WTC11 (cell line): ENCODE data around the gene EVX1. TPM values are rescaled to one million over a fixed set of nuclear protein-coding genes. Genes with fewer than 3 reads are reported as not detected.

Experiments used
- ATAC-seq: fragments of 200-7000 bp; cut with Tn5 transposase; 2 replicates; pipeline ENCODE4 v1.10.0; 2021; ENCODE audit warnings: mild to moderate bottlenecking, moderate library complexity
- CTCF ChIA-PET: fragments of 300-600 bp; sonication (Branson Sonifier 250); formaldehyde crosslinking; loops from one replicate; lab custom pipeline; 2021; ENCODE audit warnings: antibody characterized with exemption; lab: Charles Lee
- POLR2A ChIA-PET: fragments of 350-600 bp; sonication (Branson Sonifier 250); formaldehyde crosslinking; loops from one replicate; lab custom pipeline; 2021; ENCODE audit warnings: antibody characterized with exemption; lab: Charles Lee
- DNase-seq: peaks from one replicate; pipeline ENCODE4 v3.0.0; 2021; ENCODE audit warnings: low spot score
- H3K27ac Mint-ChIP-seq: 2 replicates; pipeline ENCODE4 v1.8.0; 2021; ENCODE audit warnings: mixed read lengths
- H3K27me3 Mint-ChIP-seq: 2 replicates; pipeline ENCODE4 v1.8.0; 2021; ENCODE audit warnings: low read depth, mild to moderate bottlenecking, moderate library complexity, mixed read lengths
- H3K36me3 Mint-ChIP-seq: 2 replicates; pipeline ENCODE4 v1.8.0; 2021; ENCODE audit warnings: mixed read lengths
- H3K4me1 Mint-ChIP-seq: 2 replicates; pipeline ENCODE4 v1.8.0; 2022; ENCODE audit warnings: mixed read lengths
- H3K4me3 Mint-ChIP-seq: 2 replicates; pipeline ENCODE4 v1.8.0; 2021; ENCODE audit warnings: mild to moderate bottlenecking, moderate library complexity, mixed read lengths
- H3K9me3 Mint-ChIP-seq: 2 replicates; pipeline ENCODE4 v1.8.0; 2021; ENCODE audit warnings: mixed read lengths
- ATF6 ChIP-seq: sonication (generic); formaldehyde crosslinking; IDR thresholded peaks from 2 replicates; pipeline ENCODE4 v1.8.1; 2023; ENCODE audit warnings: mild to moderate bottlenecking, missing genetic modification reagents
- E2F5 ChIP-seq: sonication (generic); formaldehyde crosslinking; IDR thresholded peaks from 2 replicates; pipeline ENCODE4 v1.8.1; 2022; ENCODE audit warnings: mild to moderate bottlenecking, moderate library complexity, missing genetic modification reagents
- GTF2I ChIP-seq: fragments of 250-450 bp; sonication (Bioruptor Pico); conservative IDR thresholded peaks from 2 replicates; pipeline ENCODE4 v1.4.0; 2021; ENCODE audit warnings: mild to moderate bottlenecking
- JUN ChIP-seq: sonication (generic); formaldehyde crosslinking; IDR thresholded peaks from 2 replicates; pipeline ENCODE4 v1.8.0; 2023; ENCODE audit warnings: mild to moderate bottlenecking, missing genetic modification reagents
- KAT7 ChIP-seq: sonication (generic); formaldehyde crosslinking; IDR thresholded peaks from 2 replicates; pipeline ENCODE4 v1.8.1; 2023; ENCODE audit warnings: missing genetic modification reagents, mild to moderate bottlenecking, borderline replicate concordance
- NR1H2 ChIP-seq: sonication (generic); formaldehyde crosslinking; IDR thresholded peaks from 2 replicates; pipeline ENCODE4 v1.9.0; 2021; ENCODE audit warnings: mild to moderate bottlenecking, moderate library complexity, missing genetic modification reagents
- NR3C1 ChIP-seq: sonication (generic); formaldehyde crosslinking; conservative IDR thresholded peaks from 2 replicates; pipeline ENCODE4 v1.8.1; 2023; ENCODE audit warnings: low read depth, mild to moderate bottlenecking, missing genetic modification reagents
- SMAD3 ChIP-seq: sonication (generic); formaldehyde crosslinking; IDR thresholded peaks from 2 replicates; pipeline ENCODE4 v1.8.0; 2022; ENCODE audit warnings: missing genetic modification reagents, mild to moderate bottlenecking, borderline replicate concordance
- STAT6 ChIP-seq: sonication (generic); formaldehyde crosslinking; conservative IDR thresholded peaks from 2 replicates; pipeline ENCODE4 v1.8.1; 2023; ENCODE audit warnings: mild to moderate bottlenecking, low read depth, missing genetic modification reagents, moderate library complexity
- TEAD1 ChIP-seq: sonication (generic); formaldehyde crosslinking; IDR thresholded peaks from 2 replicates; pipeline ENCODE4 v1.8.0; 2022; ENCODE audit warnings: mild to moderate bottlenecking, missing genetic modification reagents
- USF2 ChIP-seq: sonication (generic); formaldehyde crosslinking; IDR thresholded peaks from 2 replicates; pipeline ENCODE4 v1.8.1; 2023; ENCODE audit warnings: mild to moderate bottlenecking, missing genetic modification reagents, moderate library complexity
- ZNF281 ChIP-seq: sonication (generic); formaldehyde crosslinking; IDR thresholded peaks from 2 replicates; pipeline ENCODE4 v1.8.0; 2023; ENCODE audit warnings: mild to moderate bottlenecking, missing genetic modification reagents
- ZNF423 ChIP-seq: fragments of 250-450 bp; sonication (Bioruptor Pico); IDR thresholded peaks from 2 replicates; pipeline ENCODE4 v2.1.2; 2022; ENCODE audit warnings: mild to moderate bottlenecking, moderate library complexity
- total RNA-seq: library from RNA; stranded (reverse); gene quantifications from 3 replicates; pipeline ENCODE4 v1.2.3, GENCODE V29; 2021

The EVX1 gene
- total RNA-seq, 1 experiment from 2014 or later, result not detected

- peak overlapping the region; percentile 66 for H3K4me3 Mint-ChIP-seq
- peak; percentile 76; the same call in 1 of the 2 replicates for TF ChIP-seq ZNF423 (CRISPR knock-in tag)
- TF ChIP-seq E2F5 (CRISPR knock-in tag), result 0 out of 2 replicates have a peak, but pooled peaks have one; percentile 32
- no peak for TF ChIP-seq STAT6
- TF ChIP-seq, all 79 proteins: peak for 2
- Mint-ChIP-seq H3K27ac (no peak overlapping the region), H3K27me3 (peaks cover 100% of the 10 kb centered on the region), H3K9me3 (no peaks in the 10 kb centered on the region), H3K4me1 (peaks cover 23% of the 10 kb centered on the region), H3K36me3 (no peaks in the 10 kb centered on the region)
- ATAC-seq (peak; percentile 81), DNase-seq (peak; percentile 58)
- CTCF ChIA-PET, result interaction anchor here (0.9 to 2.0 kb wide), 8 partner anchors 10 to 381 kb away, joined by 3 to 8 read pairs (median 4); partner anchors contain the start of genes EVX1 and HOXA13
- POLR2A ChIA-PET, result no interaction called here
Measured at GRCh38 chr7:27224983-27225934, 17.3 kb upstream of the EVX1 start.

GRCh38 chr7:27229448-27229847, 13.2 kb upstream of the EVX1 start:
- ATAC-seq (no peak), DNase-seq (no peak)
- peaks cover 5% of the 10 kb centered on the region for H3K4me1 Mint-ChIP-seq
- POLR2A ChIA-PET, result no interaction called here
- no peaks in the 10 kb centered on the region for H3K36me3 Mint-ChIP-seq
- no peak for TF ChIP-seq ATF6
- TF ChIP-seq, all 79 proteins: peak for 0
- Mint-ChIP-seq H3K27me3 (peaks cover 98% of the 10 kb centered on the region), H3K9me3 (no peaks in the 10 kb centered on the region), H3K27ac (no peak overlapping the region), H3K4me3 (no peak overlapping the region)
- CTCF ChIA-PET, result interaction anchor here (1.1 kb wide), 1 partner anchor 33 kb away, joined by 3 read pairs; no protein-coding TSS in a partner anchor

GRCh38 chr7:27235387-27236311, 7.0 kb upstream of the EVX1 start:
- peaks cover 22% of the 10 kb centered on the region for H3K4me1 Mint-ChIP-seq
- CTCF ChIA-PET, result interaction anchor here (0.5 to 2.5 kb wide), 20 partner anchors 8 to 826 kb away, joined by 3 to 22 read pairs (median 3); partner anchors contain the start of gene HIBADH
- ATAC-seq, result peak; percentile 80
- no peak overlapping the region for H3K27ac Mint-ChIP-seq
- peak overlapping the region; percentile 69 for H3K4me3 Mint-ChIP-seq
- DNase-seq, result peak; percentile 84
- H3K9me3 Mint-ChIP-seq, result no peaks in the 10 kb centered on the region
- no peaks in the 10 kb centered on the region for H3K36me3 Mint-ChIP-seq
- POLR2A ChIA-PET, result no interaction called here
- H3K27me3 Mint-ChIP-seq, result peaks cover 98% of the 10 kb centered on the region
- TF ChIP-seq SMAD3 (CRISPR knock-in tag), result no peak
- no peak for TF ChIP-seq NR3C1 (CRISPR knock-in tag)
- no peak for TF ChIP-seq ZNF281 (CRISPR knock-in tag)
- TF ChIP-seq GTF2I (CRISPR knock-in tag), result no peak
- peak; percentile 24; the same call in 1 of the 2 replicates for TF ChIP-seq USF2 (CRISPR knock-in tag)
- TF ChIP-seq TEAD1 (CRISPR knock-in tag), result no peak
- no peak for TF ChIP-seq NR1H2 (CRISPR knock-in tag)
- peak; percentile 66; the same call in 1 of the 2 replicates for TF ChIP-seq KAT7 (CRISPR knock-in tag)
- TF ChIP-seq JUN (CRISPR knock-in tag), result no peak
